Skeletal muscle tissue (tissue), 4 donors: ENCODE data around the gene BCKDHA. TPM values are rescaled to one million over a fixed set of nuclear protein-coding genes. Genes with fewer than 3 reads are reported as not detected.
A peak's percentile ranks its signal among the peaks of the same experiment; 100 is the strongest.

Experiments
- H3K27ac ChIP-seq: one replicate; pipeline ENCODE4 v1.7.0; 2013; ENCODE audit warnings: mild to moderate bottlenecking, low read depth, low read length, inconsistent platforms
- H3K27me3 ChIP-seq, 3 donors: one replicate each; pipeline ENCODE4 v1.7.0; 2013; ENCODE audit warnings: low read length in 3 of 3; ENCODE audit not compliant: control insufficient read depth in 3 of 3, insufficient read depth in 3 of 3
- H3K36me3 ChIP-seq, 3 donors: one replicate each; pipeline ENCODE4 v1.7.0; 2013; ENCODE audit warnings: low read length in 3 of 3; ENCODE audit not compliant: control insufficient read depth in 3 of 3, insufficient read depth in 3 of 3
- H3K4me1 ChIP-seq, 3 donors: one replicate each; pipeline ENCODE4 v1.7.0; 2013; ENCODE audit warnings: low read length in 3 of 3, mild to moderate bottlenecking in 3 of 3; ENCODE audit not compliant: control insufficient read depth in 3 of 3, insufficient read depth in 3 of 3
- H3K4me3 ChIP-seq, 3 donors: one replicate each; pipeline ENCODE4 v1.7.0; 2013; ENCODE audit warnings: low read length in 3 of 3
- H3K9ac ChIP-seq, 3 donors: one replicate each; pipeline ENCODE4 v1.7.0; 2013; ENCODE audit warnings: low read length in 3 of 3, mild to moderate bottlenecking in 3 of 3, moderate library complexity in 2 of 3, low read depth in 1 of 3
- H3K9me3 ChIP-seq, 3 donors: one replicate each; pipeline ENCODE4 v1.7.0; 2013; ENCODE audit warnings: low read length in 3 of 3; ENCODE audit not compliant: control insufficient read depth in 3 of 3
- total RNA-seq: library from RNA; depleted of rRNA; stranded (reverse); fragments of >200 nt; gene quantifications from one replicate; pipeline ENCODE4 v1.2.3, GENCODE V29; 2014
- donor health status: Osteomylitis.

BCKDHA gene
- total RNA-seq, 1 donor from 2014 or later: 46.4 TPM

GRCh38 chr19:41355802-41356201, 41.8 kb upstream of the BCKDHA start:
- Histone ChIP-seq H3K9me3 (no peaks in the 10 kb centered on the region), H3K27ac (no peak overlapping the region), H3K4me1 (peaks cover 25 to 36% (median 31%) of the 10 kb centered on the region in 3 donors), H3K4me3 (no peak overlapping the region), H3K27me3 (peaks cover 0 to 42% (median 37%) of the 10 kb centered on the region in 3 donors), H3K36me3 (no peaks in the 10 kb centered on the region), H3K9ac (peak overlapping the region in 1 of 3 donors; percentile 8)

GRCh38 chr19:41356984-41357739, 40.5 kb upstream of the BCKDHA start:
- no peaks in the 10 kb centered on the region for H3K36me3 ChIP-seq
- peaks cover 16 to 23% (median 18%) of the 10 kb centered on the region in 3 donors for H3K4me1 ChIP-seq
- no peaks in the 10 kb centered on the region for H3K9me3 ChIP-seq
- H3K27me3 ChIP-seq: peaks cover 0 to 28% (median 26%) of the 10 kb centered on the region in 3 donors
- H3K9ac ChIP-seq: no peak overlapping the region
- H3K4me3 ChIP-seq: no peak overlapping the region
- H3K27ac ChIP-seq: no peak overlapping the region

DNA sequence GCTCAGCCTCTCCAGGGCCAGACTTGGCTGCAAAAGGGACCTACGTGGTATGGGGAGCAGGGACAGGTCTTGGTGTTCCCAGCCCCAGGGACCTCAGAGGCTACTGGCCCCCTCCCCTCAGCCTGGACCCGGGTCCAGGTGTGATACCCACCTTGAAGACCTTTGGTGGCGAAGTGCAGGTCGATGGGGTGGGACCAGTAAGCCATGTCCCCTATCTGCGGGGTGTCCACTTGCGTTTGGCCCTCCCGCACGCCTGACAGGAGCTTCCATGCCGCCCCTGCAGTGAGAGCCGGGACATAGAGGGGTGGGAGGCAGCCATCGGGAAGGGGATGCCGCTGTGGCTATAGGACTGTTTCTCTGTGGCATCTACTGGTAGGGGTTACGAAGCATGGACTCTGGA, 39.9 kb upstream of the BCKDHA start:
- H3K27ac ChIP-seq: no peak overlapping the region
- no peak overlapping the region for H3K4me3 ChIP-seq
- peaks cover 0 to 22% (median 20%) of the 10 kb centered on the region in 3 donors for H3K27me3 ChIP-seq
- H3K9ac ChIP-seq: no peak overlapping the region
- H3K9me3 ChIP-seq: no peaks in the 10 kb centered on the region
- no peaks in the 10 kb centered on the region for H3K36me3 ChIP-seq
- H3K4me1 ChIP-seq: peaks cover 13 to 17% (median 14%) of the 10 kb centered on the region in 3 donors

- Histone ChIP-seq H3K27ac (no peak overlapping the region), H3K4me3 (no peak overlapping the region), H3K9ac (no peak overlapping the region), H3K9me3 (no peaks in the 10 kb centered on the region), H3K36me3 (no peaks in the 10 kb centered on the region), H3K4me1 (peaks cover 12 to 14% (median 12%) of the 10 kb centered on the region in 3 donors), H3K27me3 (peaks cover 0 to 9% (median 6%) of the 10 kb centered on the region in 3 donors)
These were observed 37.9 kb upstream of the BCKDHA start for GRCh38 chr19:41359741-41360140.

DNA sequence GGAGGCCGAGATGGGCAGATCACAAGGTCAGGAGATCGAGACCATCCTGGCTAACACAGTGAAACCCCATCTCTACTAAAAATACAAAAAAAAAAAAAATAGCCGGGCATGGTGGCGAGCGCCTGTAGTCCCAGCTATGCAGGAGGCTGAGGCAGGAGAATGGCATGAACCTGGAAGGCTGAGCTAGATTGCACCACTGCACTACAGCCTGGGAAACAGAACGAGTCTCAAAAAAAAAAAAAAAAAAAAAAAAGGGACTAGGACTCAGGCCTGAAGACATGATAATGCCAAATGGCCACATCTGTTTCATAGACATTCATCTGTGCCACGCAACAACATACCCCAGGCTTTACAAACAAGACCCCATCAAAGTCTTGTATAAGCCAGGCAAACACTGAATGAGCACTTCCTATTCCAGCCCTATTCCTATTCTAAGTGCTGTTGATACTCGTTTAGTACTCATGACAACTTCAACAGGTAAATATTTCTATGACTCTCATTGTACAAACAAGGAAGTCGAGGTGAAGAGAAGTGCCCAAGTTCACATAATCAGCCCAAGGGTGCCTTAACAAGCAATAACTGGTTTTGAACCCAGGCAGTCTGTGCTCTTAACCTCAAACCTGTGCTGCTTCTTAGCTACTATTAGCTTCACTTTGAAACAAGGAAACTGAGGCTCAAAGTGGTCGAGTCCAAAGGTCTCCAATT, 35.3 kb upstream of the BCKDHA start:
- Histone ChIP-seq H3K9ac (no peak overlapping the region), H3K4me1 (peaks cover 11 to 17% (median 13%) of the 10 kb centered on the region in 3 donors), H3K9me3 (no peaks in the 10 kb centered on the region), H3K27ac (no peak overlapping the region), H3K36me3 (no peaks in the 10 kb centered on the region), H3K27me3 (no peaks in the 10 kb centered on the region), H3K4me3 (no peak overlapping the region)

DNA sequence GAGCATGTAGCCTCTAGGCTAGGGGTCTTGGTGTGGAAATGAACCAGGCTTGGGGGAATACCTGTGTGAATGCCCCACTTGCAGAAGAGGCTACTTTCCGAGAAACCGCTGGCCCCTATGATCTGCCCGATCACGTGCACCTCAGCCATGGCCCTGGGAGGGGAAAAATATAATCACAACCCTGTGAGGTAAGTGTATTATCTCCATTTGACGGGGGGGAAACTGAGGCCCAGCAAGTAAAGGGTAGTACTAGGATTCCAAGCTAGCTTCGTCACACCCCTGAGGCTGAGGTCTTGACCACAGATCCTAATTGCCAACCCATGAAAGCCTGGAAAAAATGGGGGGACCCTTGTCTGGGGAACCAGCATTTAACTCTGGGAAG, 34.3 kb upstream of the BCKDHA start:
- peak overlapping the region; percentile 97 for H3K27ac ChIP-seq
- H3K4me3 ChIP-seq: peak overlapping the region; percentile 96 to 99 (median 98)
- no peaks in the 10 kb centered on the region for H3K36me3 ChIP-seq
- peaks cover 11 to 17% (median 13%) of the 10 kb centered on the region in 3 donors for H3K4me1 ChIP-seq
- peak overlapping the region; percentile 73 to 94 (median 89) for H3K9ac ChIP-seq
- no peaks in the 10 kb centered on the region for H3K9me3 ChIP-seq
- H3K27me3 ChIP-seq: no peaks in the 10 kb centered on the region

- no peaks in the 10 kb centered on the region for H3K36me3 ChIP-seq
- peaks cover 11 to 17% (median 13%) of the 10 kb centered on the region in 3 donors for H3K4me1 ChIP-seq
- H3K4me3 ChIP-seq: peak within 1 kb of the TSS; percentile 96 to 99 (median 98)
- H3K27ac ChIP-seq: peak within 1 kb of the TSS; percentile 97
- H3K27me3 ChIP-seq: no peaks in the 10 kb centered on the region
- peak within 1 kb of the TSS; percentile 89 to 96 (median 94) for H3K9ac ChIP-seq
- H3K9me3 ChIP-seq: no peaks in the 10 kb centered on the region
These were observed 33.7 kb upstream of the BCKDHA start, which contains the start of gene B9D2 for GRCh38 chr19:41363753-41364523. B9D2 (minus strand) TSS chr19:41364149; CDS start chr19:41363519, 630 bp downstream.

- Histone ChIP-seq H3K27ac (peak overlapping the region; percentile 97), H3K9me3 (no peaks in the 10 kb centered on the region), H3K4me3 (peak overlapping the region; percentile 96 to 99 (median 98)), H3K36me3 (no peaks in the 10 kb centered on the region), H3K9ac (peak overlapping the region; percentile 89 to 96 (median 94)), H3K4me1 (peaks cover 11 to 17% (median 13%) of the 10 kb centered on the region in 3 donors), H3K27me3 (no peaks in the 10 kb centered on the region)
These were observed 32.9 kb upstream of the BCKDHA start for GRCh38 chr19:41364524-41365391.

GRCh38 chr19:41366089-41366488, 31.5 kb upstream of the BCKDHA start:
- Histone ChIP-seq H3K9me3 (no peaks in the 10 kb centered on the region), H3K36me3 (no peaks in the 10 kb centered on the region), H3K4me3 (no peak overlapping the region), H3K27me3 (no peaks in the 10 kb centered on the region), H3K4me1 (peaks cover 11 to 17% (median 13%) of the 10 kb centered on the region in 3 donors), H3K9ac (no peak overlapping the region), H3K27ac (no peak overlapping the region)
